Prostate gland (tissue), 2 donors: ENCODE data around the gene MUSK. TPM values are rescaled to one million over a fixed set of nuclear protein-coding genes. Genes with fewer than 3 reads are reported as not detected.

Source experiments
- DNase-seq: peaks from one replicate; pipeline ENCODE4 v3.0.0-alpha.2; 2019; ENCODE audit warnings: low spot score
- H3K27ac ChIP-seq, 2 donors: fragments of 200-600 bp; sonication (generic); 2 replicates each; pipeline ENCODE4 v1.5.1; 2017 to 2019
- H3K27me3 ChIP-seq: fragments of 200-600 bp; sonication (generic); replicated peaks from 2 replicates; pipeline ENCODE4 v1.5.1; 2019; ENCODE audit not compliant: insufficient read depth
- H3K36me3 ChIP-seq, 2 donors: fragments of 200-600 bp; sonication (generic); 1 replicate in 1 of 2; 2 replicates in 1 of 2; pipeline versions ENCODE4 v1.5.1 to v1.8.1; 2017 to 2019
- H3K4me1 ChIP-seq: fragments of 200-600 bp; sonication (generic); replicated peaks from 2 replicates; pipeline ENCODE4 v1.5.1; 2019
- H3K4me3 ChIP-seq, 2 donors: fragments of 200-600 bp; sonication (generic); 2 replicates each; pipeline ENCODE4 v1.5.1; 2017 to 2019
- H3K9me3 ChIP-seq: fragments of 200-600 bp; sonication (generic); 2 replicates; pipeline ENCODE4 v1.5.1; 2017
- POLR2A ChIP-seq: fragments of 450-650 bp; IDR thresholded peaks from one replicate; pipeline ENCODE4 v1.6.1; 2016; ENCODE audit warnings: antibody characterized with exemption, mild to moderate bottlenecking
- POLR2AphosphoS5 ChIP-seq: sonication (generic); formaldehyde crosslinking; IDR thresholded peaks from one replicate; pipeline ENCODE4 v1.6.1; 2017; ENCODE audit warnings: antibody characterized with exemption
- WGBS: methylation state at CpG from one replicate; pipeline ENCODE4 v1.1.5; 2018; 5-methylcytosine and 5-hydroxymethylcytosine counted together
- intact Hi-C: fragments of 100-400 bp; cut with DNase I; formaldehyde crosslinking; loops from one replicate; pipeline ENCODE4 v1.14.2; 2022
- total RNA-seq, 2 donors: library from RNA; depleted of rRNA; stranded (reverse); fragments of >200 nt; gene quantifications; one replicate each; pipeline ENCODE4 v1.1.0, GENCODE V29; 2016
- TF ChIP-seq, protein P1 (sequence below), 4 experiments: fragments of 200-600 bp in 2 of 4; fragments of 450-650 bp in 2 of 4; sonication (generic) in 2 of 4; IDR thresholded peaks; 1 replicate in 3 of 4; 2 replicates in 1 of 4; pipeline ENCODE4 v1.5.1; 2016 to 2019; ENCODE audit warnings: antibody characterized with exemption in 4 of 4, mild to moderate bottlenecking in 2 of 4, moderate library complexity in 2 of 4

Gene MUSK
- total RNA-seq, 2 donors from 2014 or later = 0.64 to 7.6 TPM

DNA sequence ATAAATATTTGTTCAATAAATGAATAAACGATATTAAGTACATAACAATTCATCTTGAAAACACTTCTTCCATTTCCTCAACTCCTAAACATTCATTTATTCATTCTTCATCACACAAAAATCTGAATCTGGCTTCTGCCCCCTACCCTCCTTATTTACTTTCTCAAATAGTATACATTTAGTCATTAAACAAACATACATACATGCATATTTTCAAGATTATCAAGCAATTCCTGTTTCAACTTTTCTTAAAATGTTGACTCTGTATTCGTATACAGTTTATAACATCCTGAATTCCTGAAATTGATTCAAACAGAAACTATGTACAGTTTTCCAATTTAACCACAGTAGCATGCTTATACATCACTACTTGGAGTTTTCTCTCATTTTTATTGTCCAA, 129.0 kb downstream of the MUSK start:
- Histone ChIP-seq H3K36me3 (no peaks in the 10 kb centered on the region), H3K27me3 (no peaks in the 10 kb centered on the region), H3K4me3 (no peak overlapping the region), H3K9me3 (no peaks in the 10 kb centered on the region), H3K4me1 (no peaks in the 10 kb centered on the region), H3K27ac (no peak overlapping the region)
- intact Hi-C loops = no loop called here
- WGBS = 38% methylated on average over 2 of the region's 2 CpGs
- DNase-seq = no peak
- no peak for TF ChIP-seq POLR2AphosphoS5
- TF ChIP-seq POLR2A = no peak
- TF ChIP-seq, protein P1, sequence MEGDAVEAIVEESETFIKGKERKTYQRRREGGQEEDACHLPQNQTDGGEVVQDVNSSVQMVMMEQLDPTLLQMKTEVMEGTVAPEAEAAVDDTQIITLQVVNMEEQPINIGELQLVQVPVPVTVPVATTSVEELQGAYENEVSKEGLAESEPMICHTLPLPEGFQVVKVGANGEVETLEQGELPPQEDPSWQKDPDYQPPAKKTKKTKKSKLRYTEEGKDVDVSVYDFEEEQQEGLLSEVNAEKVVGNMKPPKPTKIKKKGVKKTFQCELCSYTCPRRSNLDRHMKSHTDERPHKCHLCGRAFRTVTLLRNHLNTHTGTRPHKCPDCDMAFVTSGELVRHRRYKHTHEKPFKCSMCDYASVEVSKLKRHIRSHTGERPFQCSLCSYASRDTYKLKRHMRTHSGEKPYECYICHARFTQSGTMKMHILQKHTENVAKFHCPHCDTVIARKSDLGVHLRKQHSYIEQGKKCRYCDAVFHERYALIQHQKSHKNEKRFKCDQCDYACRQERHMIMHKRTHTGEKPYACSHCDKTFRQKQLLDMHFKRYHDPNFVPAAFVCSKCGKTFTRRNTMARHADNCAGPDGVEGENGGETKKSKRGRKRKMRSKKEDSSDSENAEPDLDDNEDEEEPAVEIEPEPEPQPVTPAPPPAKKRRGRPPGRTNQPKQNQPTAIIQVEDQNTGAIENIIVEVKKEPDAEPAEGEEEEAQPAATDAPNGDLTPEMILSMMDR (IDR thresholded peaks at IDR 0.05) = no peak

DNA sequence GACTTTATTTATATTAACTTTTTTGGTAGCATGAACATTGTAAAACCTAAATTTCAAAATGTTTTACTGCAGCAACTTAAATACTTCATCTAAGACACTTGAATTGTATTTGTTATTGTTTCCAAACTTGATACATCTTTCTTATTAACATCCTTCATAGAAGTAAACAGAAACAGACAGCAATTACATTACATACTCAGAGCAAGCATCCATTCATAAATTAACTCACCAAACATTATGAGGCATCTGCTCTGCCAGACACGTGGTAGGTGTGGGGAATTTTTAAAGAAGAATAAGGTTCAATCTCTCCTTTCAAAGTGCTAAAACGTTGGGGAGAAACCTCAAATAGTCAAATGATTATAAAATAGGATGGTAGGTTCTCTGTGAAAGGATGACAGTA, 130.8 kb downstream of the MUSK start:
- Histone ChIP-seq H3K27me3 (no peaks in the 10 kb centered on the region), H3K4me1 (no peaks in the 10 kb centered on the region), H3K4me3 (no peak overlapping the region), H3K9me3 (no peaks in the 10 kb centered on the region), H3K36me3 (no peaks in the 10 kb centered on the region), H3K27ac (no peak overlapping the region)
- WGBS = 27% methylated on average over 2 of the region's 2 CpGs
- intact Hi-C loops = no loop called here
- no peak for TF ChIP-seq POLR2AphosphoS5
- TF ChIP-seq, protein P1 (IDR thresholded peaks at IDR 0.05) = no peak
- TF ChIP-seq POLR2A = no peak
- DNase-seq = no peak

DNA sequence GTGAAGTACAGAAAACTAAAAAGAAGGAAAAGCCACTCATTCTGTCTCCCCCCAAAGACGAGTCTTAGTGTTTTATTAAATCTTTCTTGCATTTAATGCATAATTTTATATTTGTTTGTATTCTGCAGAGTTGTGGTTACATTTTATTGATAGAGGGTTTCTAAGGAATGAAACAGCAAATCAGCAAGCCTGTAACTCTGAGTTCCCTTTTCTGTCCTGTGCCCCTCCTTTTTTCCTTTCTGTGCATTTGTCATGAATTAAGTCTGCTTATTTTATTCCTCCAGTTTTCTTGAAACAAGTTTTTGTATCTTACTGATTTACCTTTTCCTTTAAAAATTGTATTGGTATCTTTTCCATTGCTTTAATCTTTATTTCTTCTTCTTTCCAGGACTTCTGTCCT, 132.8 kb downstream of the MUSK start:
- TF ChIP-seq POLR2A = no peak
- TF ChIP-seq, protein P1 (IDR thresholded peaks at IDR 0.05) = no peak
- TF ChIP-seq POLR2AphosphoS5 = no peak
- Histone ChIP-seq H3K4me1 (no peaks in the 10 kb centered on the region), H3K27me3 (no peaks in the 10 kb centered on the region), H3K4me3 (no peak overlapping the region), H3K27ac (no peak overlapping the region), H3K9me3 (no peaks in the 10 kb centered on the region), H3K36me3 (no peaks in the 10 kb centered on the region)
- intact Hi-C loops = no loop called here
- 53% methylated on average over 1 of the region's 1 CpG for WGBS
- DNase-seq = no peak

DNA sequence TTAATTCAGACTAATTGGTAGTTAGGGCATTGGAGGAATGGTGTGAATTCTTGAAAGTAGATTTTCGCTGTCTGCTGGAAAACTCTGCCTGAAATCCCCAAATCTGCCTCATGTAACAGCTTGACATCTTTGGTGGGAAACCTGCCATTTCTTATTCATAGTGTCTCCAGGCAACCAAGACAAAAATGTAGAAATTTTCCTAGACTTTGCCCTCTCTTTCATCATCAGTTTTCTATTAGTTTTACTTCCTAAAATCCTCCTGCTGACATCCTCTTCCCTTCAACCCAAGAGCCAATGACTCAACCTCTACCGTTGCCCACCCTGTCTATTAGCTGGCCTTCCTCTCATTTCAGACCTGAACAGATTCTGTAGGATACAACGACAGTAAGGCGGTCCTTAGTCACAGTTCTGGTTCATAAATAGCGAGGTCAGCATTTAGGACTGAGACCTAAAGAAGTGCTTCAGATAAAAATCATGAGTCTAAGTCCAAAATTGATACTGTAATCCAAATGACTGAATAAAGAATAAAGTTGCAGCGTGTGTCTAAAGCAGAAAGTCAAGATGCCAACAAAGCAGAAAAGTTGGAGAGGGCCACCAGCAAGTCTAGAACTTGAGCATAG, 133.9 kb downstream of the MUSK start:
- Histone ChIP-seq H3K4me3 (no peak overlapping the region), H3K4me1 (no peaks in the 10 kb centered on the region), H3K9me3 (no peaks in the 10 kb centered on the region), H3K27me3 (no peaks in the 10 kb centered on the region), H3K27ac (no peak overlapping the region), H3K36me3 (no peaks in the 10 kb centered on the region)
- 79% methylated on average over 6 of the region's 6 CpGs for WGBS
- intact Hi-C loops = no loop called here
- TF ChIP-seq POLR2A (no peak), POLR2AphosphoS5 (no peak)
- TF ChIP-seq, protein P1 (IDR thresholded peaks at IDR 0.05) = no peak
- no peak for DNase-seq

DNA sequence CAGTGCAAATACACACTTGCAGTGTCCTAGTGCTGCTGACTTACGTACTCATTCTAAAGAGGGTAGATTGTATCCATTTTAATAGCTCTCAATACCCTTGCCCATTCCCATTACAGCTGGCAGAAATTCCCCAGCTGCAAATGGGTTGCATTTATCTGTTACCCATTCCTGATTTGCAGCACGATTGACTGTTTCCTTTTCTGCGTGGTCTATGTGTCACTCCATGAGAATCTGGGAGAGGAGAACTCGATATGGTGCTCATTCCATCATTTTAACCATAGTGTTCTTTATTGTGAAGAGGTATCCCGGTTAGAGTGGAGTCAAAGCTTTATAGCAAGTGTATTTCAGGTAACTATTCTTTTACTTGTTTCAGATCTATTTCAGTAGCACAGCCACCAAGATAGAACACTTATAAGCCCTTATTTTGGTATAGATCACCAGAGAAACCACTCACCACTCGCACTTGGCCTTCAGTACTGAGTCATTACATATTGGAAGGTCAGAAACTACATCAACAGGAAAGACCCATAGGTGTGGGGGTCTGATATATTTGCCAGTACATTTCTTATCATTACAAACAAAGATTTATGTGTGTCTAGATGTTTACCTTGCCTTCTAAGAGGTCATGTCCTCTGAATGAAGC, 139.5 kb downstream of the MUSK start:
- H3K27ac ChIP-seq = no peak overlapping the region
- no peak for TF ChIP-seq POLR2A
- TF ChIP-seq, protein P1 (IDR thresholded peaks at IDR 0.05) = no peak
- no peak for TF ChIP-seq POLR2AphosphoS5
- H3K4me3 ChIP-seq = no peak overlapping the region
- H3K27me3 ChIP-seq = no peaks in the 10 kb centered on the region
- H3K9me3 ChIP-seq = no peaks in the 10 kb centered on the region
- DNase-seq = no peak
- 93% methylated on average over 6 of the region's 6 CpGs for WGBS
- intact Hi-C loops = no loop called here
- no peaks in the 10 kb centered on the region for H3K36me3 ChIP-seq
- H3K4me1 ChIP-seq = no peaks in the 10 kb centered on the region
